HFF-Myc (cell line): ENCODE results near the gene PRR14L.

Experiments used
- DNase-seq: peaks from one replicate; pipeline ENCODE4 v3.0.0-alpha.2; 2011; ENCODE audit warnings: low read depth; ENCODE audit errors: extremely low read depth
- H3K4me3 ChIP-seq: replicated peaks from 2 replicates; pipeline ENCODE4 v1.5.1; 2011; ENCODE audit warnings: low read depth, mild to moderate bottlenecking, control low read depth, low read length
- TF ChIP-seq, protein P1 (sequence below): IDR thresholded peaks from 2 replicates; pipeline ENCODE4 v1.5.1; 2012; ENCODE audit warnings: mild to moderate bottlenecking, low read depth, low read length, control low read depth; ENCODE audit errors: missing control alignments

Gene PRR14L

GRCh38 chr22:31739795-31740201 is 10.1 kb downstream of the PRR14L start:
- DNase-seq = no peak
- H3K4me3 ChIP-seq = no peak overlapping the region
- TF ChIP-seq, protein P1, sequence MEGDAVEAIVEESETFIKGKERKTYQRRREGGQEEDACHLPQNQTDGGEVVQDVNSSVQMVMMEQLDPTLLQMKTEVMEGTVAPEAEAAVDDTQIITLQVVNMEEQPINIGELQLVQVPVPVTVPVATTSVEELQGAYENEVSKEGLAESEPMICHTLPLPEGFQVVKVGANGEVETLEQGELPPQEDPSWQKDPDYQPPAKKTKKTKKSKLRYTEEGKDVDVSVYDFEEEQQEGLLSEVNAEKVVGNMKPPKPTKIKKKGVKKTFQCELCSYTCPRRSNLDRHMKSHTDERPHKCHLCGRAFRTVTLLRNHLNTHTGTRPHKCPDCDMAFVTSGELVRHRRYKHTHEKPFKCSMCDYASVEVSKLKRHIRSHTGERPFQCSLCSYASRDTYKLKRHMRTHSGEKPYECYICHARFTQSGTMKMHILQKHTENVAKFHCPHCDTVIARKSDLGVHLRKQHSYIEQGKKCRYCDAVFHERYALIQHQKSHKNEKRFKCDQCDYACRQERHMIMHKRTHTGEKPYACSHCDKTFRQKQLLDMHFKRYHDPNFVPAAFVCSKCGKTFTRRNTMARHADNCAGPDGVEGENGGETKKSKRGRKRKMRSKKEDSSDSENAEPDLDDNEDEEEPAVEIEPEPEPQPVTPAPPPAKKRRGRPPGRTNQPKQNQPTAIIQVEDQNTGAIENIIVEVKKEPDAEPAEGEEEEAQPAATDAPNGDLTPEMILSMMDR = no peak

GRCh38 chr22:31738566-31738965 is 11.4 kb downstream of the PRR14L start:
- H3K4me3 ChIP-seq = no peak overlapping the region
- no peak for DNase-seq
- TF ChIP-seq, protein P1 = no peak

GRCh38 chr22:31737932-31738331 is 12.0 kb downstream of the PRR14L start:
- TF ChIP-seq, protein P1 = no peak
- no peak for DNase-seq
- no peak overlapping the region for H3K4me3 ChIP-seq

DNA sequence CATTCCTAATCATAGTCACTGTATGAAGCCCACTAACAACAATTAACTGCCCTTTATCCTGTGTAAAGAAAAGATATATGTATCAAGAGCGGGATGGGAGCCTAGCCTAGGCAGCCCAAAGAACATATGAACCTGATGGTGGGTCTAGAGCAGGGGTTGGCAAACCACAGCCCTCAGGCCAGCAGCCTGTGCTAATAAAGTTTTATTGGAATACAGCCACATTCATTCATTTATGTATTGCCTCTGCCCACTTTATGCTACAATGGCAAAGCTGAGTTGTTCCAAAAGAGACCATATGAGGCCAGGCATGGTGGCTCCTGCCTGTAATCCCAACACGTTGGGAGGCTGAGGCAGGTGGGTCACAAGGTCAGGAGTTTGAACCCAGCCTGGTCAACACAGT is 13.5 kb downstream of the PRR14L start:
- TF ChIP-seq, protein P1 = no peak
- H3K4me3 ChIP-seq = no peak overlapping the region

DNA sequence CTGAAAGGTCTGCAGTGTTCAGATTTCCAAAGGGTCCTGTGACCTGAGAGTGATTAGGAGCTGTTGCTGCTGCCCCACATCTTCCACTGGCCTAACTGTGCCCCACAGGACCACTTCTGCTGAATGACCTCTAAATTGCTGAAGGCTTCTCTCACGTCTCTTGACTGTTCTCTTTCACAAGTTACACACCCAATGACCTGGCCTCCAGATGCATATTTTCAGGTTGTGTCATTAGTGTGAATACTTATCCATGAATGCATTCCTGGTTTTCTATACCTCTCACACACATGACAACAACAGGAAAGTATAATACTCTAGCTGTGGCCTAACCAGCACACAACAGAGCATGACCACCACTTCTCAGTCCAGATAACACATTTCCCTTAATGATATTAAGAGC is 15.4 kb downstream of the PRR14L start:
- DNase-seq = no peak
- TF ChIP-seq, protein P1 = no peak
- H3K4me3 ChIP-seq = no peak overlapping the region

More for the DNA sequence above, 13.5 kb downstream of the PRR14L start:
- no peak for DNase-seq

- TF ChIP-seq, protein P1 = no peak
- H3K4me3 ChIP-seq = no peak overlapping the region
- DNase-seq = no peak
These were observed 16.3 kb downstream of the PRR14L start for GRCh38 chr22:31733580-31734079.
